ENCODE data around the gene DNLZ. TPM values are rescaled to one million over a fixed set of nuclear protein-coding genes. Genes with fewer than 3 reads are reported as not detected.

The DNLZ gene
- polyA plus RNA-seq, 1 donor: 7.4 TPM

DNA sequence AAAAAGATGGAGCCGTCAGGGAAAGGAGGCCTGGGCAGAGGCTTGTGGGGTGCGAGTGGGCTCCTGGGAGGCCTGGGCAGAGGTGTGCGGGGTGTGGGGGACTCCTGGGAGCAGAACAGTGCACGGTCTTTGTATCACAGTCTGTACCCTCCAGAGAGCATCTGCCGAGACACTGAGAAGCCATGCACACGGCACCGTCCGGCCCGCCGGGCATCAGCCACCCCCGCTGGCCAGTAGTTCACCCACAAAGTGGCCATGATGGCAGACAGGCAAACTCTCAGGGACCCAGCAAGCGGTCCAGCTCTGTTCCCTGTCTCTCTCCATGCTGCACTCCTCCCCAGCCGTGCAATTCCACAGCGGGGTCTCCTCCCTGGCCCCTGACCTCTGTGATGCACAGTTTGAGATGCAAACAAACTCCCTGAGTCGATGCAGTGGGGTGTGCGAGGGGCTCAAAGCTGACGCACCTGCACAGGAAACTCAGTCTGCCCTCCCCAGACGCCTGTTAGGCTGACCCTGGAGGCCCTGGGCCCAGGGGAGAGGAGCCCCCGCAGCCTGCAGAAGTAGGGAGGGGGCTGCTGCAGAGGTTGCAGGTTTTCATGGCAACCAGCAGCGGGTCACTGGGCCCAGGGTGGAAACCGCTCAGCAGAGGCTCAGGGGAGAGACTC lies 45.3 kb downstream of the DNLZ start:
- DNase-seq (ENCODE audit: low read depth): no peak

DNA sequence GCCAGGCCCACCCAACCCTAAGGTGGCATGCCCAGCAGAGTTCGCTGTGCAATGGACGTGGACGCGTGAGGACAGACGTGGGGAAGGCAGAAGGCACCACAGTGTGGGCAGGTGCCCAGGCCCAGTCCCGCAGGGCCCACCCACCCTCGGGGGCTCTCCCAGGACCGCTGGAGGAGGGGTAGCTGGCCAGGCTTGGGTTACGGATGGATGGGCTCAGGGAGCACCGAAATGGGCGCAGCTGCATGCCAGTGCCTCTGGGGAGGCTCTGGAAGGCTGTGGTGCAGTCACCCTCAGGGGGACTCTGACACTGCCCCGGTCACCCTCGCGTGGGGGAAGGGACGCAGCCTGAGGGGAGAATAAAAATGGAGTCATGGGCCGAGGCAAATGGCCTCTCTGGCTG lies 45.8 kb downstream of the DNLZ start:
- DNase-seq (ENCODE audit: low read depth): no peak

DNA sequence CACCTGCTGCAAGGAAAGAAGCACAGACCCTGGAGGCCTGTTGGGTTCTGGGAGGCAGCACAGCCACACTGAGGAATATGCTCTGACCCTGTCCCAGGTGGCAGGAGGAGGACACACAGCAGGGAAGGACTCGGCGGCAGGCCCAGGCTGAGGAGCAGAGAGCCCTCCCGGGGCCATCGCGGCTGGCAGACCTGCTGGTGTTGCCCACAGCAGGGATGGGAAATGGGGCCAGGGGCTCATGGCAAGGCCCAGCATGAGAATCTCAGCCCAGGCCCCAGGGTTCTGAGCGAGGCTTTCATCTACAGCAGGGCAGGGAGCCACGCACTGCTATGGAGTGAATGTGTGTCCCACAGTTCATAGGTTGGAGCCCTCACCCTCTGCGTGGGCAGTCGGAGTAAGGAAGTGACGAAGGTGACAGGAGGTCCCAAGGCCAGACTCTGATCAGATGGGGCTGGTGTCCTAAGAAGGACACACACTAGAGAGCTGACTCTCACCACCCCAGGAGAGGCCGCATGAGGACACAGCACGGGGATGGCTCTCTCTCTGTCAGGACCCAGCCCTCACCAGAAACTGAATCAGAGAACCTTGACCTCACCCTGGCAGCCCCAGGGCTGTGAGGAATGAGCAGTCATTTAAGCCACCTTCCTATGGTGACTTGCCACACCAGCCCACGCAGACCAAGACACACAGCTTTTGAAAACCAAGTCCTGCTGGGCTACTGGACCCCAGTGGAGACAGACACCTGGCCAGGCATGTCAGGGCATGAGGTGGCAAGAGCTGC lies 46.5 kb downstream of the DNLZ start:
- DNase-seq (ENCODE audit: low read depth): no peak

DNA sequence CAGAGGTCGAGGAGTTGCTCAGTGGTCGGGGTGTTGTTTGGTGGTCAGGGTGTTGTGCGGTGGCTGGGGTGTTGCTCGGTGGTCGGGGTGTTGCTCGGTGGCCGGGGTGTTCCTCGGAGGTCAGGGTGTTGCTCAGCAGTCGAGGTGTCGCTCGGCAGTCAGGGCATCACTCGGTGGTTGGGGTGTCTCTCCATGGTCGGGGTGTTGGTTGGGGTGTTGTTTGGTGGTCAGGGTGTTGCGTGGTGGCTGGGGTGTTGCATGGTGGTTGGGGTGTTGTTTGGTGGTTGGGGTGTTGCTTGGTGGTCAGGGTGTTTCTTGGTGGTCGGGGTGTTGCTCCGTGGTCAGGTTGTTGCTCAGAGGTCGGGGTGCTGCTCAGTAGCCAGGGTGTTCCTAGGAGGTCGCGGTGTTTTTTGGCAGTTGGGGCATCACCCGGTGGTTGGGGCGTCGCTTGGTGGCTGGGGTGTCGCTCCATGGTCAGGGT lies 47.2 kb downstream of the DNLZ start:
- DNase-seq (ENCODE audit: low read depth): no peak

DNA sequence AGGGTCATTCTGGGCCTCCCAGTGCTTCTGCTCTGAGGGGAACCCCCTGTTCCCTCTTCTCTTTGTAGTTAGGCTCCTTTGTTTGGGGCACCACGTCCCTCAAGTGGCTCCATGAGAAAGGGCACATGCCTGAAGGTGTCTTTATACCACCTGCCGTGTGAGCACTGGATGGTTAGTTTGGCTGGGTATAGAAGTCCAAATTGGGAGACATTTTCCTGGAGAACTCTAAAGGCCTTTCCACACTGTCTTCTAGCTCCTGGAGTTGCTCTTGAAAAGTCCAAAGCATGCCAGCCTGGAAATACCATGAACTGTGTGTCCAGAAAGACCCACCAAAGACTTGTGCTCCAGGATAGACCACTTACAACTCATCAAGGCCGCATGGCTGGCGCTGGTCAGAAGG lies 48.6 kb downstream of the DNLZ start:
- no peak for DNase-seq (ENCODE audit: low read depth)

DNA sequence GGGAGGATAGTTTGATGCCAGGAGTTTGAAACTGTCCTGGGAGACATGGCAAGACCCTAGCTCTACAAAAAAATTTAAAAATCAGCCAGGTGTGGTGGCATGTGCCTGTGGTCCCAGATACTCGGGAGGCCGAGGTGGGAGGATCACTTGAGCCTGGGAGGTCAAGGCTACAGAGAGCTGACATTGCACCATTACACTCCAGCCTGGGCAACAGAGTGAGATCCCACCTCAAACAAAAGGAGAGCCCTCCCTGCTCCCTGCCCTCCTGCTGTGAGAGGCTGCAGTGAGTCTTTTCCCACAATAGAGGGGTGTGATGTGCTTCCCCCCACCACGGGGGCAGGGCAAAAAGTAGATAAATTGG lies 49.5 kb downstream of the DNLZ start:
- no peak for DNase-seq (ENCODE audit: low read depth)

DNA sequence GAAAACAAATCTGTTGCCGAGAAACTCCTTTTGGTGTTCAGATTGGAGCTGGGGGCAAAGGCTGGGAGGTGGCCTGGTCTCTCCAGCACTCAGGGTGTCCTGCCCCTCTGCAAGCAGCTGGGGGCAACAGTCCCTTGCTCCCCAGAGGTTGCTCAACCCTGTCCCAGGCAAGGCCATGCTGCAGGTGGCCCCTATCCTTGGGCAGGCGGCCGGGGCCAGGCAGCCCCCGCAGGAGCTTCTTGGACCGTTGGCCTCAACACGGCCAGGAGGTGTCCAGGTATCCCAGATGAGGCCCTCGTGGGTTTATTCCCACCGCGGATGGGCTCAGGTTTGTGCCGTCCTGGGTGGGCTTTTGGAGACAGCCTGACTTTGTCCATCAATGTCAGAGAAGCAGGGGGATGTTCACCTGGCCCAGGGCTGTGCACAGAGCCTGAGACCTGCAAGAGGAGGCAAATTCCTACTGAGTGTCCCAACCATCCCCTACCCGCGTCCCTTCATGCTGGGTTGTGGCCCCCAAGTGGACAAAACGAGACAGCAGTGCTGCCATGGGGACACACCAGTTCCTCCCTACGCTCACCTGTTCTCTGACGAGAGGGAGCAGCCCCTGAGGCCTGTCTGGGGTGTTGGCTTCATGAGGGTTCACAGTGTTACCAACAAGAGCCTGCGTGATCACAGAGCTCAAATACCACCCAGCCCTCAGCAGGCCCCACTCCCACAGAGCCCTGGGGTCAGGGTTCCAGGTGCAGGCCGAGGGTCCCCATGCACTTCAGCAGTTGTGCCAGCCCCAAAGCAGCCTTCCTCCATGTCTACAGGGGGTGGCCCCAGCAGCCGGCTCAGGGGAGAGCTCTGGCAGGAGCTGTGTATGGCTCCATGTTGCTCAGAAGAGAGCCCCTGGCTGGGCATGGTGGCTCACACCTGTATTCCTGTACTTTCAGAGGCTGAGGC lies 50.2 kb downstream of the DNLZ start:
- no peak for DNase-seq (ENCODE audit: low read depth)

DNA sequence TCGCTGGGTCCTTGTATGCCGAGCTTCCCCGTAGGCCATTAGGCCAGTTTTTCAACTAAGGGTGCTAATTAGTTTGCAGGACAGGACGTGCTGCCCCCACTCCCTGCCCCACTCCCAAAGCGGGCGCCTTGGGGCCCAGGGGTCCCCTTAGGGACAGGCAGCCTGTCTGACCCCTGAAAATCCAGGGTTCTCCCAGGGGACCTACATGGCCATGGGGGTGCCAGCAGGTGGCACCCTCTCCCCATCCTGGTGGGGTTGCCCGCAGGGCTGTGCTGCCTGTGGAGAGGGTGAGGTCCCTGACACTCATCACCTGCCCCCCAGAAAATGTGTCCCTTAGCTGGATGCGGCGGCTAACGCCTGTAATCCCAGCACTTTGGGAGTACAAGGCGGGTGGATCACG lies 51.1 kb downstream of the DNLZ start:
- no peak for DNase-seq (ENCODE audit: low read depth)

DNA sequence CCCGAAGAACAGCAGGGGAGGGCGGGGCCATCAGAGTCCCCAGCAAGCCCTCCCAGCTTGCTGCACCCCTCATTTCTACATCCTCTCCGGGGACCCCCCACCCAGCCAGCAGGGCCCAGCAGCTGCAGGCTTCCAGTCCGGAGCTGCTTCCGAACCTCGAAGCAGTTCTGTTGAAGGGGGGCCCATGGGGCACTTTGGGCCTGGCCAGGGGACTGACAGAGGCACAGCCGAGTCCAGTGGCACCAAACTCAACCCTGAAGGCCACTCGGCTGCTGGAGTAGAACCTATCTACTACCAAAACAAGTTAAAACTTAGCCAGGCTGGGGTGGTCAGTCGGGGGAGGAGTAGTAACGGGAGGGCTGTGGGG lies 51.6 kb downstream of the DNLZ start:
- DNase-seq (ENCODE audit: low read depth): no peak

DNA sequence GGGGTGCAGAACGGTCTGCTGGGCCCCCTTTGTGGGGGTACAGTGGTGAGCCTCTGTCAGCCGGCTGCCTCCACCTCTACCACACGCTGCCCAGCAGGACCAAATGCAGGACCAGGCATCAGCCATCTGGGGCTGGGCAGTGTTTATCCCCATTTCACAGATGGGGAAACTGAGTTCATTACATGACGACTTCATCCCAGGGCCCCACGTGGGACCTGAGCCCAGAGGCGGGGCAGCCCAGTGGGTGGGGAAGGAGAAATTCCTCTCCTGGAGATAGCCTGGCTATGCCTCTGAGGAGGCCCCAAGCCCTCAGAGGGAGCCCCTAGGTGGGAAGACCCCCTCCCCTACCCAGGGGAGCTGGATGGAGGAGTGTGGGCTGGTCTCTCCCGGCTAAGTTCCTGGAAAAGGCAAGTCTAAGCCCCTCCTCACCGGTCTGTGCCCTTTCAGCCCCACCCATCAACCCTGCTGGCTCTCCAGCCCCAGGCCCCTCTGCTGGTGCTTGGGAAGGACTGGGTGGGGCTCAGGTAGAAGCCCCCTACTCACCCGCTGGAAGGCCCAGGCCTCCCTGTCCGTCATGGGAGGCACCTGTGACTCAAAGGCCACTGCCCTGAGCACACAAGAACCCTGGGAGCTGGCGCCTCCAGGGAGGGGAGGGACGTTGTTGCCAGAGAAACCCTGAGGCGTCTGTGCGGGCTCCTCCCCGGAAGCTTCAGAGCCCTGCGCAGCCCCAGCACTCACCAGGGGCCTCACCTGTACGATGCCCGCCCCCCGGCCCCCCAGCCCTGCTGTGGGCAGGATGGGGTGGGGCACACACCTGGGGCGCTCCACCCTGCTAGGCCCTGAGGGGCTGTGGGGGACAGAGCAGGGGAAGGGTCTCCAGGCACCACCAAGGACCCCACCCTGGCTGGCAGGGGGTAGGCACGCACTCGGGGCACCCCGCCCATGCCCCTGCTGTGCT lies 52.2 kb downstream of the DNLZ start:
- DNase-seq (ENCODE audit: low read depth): no peak

DNA sequence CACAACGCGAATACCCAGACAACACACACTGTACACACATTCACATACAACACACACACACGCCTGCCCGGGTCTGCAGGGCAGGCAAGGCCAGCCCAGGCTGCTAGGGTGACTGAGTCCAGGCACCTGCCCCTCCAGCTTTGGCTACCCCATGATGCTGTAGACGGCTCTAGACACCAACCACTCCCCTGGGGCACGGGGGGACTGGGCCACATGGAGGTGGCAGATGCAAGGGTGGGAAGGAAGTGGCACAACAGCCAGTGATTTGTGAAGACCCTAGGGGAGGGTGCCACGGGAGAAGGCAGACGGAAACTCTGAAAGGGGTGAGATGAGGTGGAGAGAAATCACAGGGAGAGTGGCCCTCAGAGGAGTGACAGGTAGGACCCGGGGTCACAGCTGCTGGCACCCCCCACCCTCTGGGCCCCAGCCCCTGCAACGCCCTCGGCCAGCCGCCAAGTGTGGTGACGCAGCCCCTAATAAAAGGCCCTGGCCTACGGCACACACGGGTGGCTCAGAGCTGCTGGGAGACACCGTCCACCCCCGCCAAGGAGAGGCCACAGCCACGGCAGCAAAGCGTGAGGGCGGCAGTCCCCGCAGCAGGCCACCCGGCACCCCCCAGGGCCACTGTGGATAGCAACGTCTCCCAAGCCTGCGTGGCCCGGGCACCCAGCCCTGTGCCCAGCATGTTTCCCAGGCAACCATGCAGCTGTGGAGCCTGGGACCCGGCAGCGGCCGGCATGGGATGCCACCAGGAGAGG lies 53.1 kb downstream of the DNLZ start:
- no peak for DNase-seq (ENCODE audit: low read depth)

DNA sequence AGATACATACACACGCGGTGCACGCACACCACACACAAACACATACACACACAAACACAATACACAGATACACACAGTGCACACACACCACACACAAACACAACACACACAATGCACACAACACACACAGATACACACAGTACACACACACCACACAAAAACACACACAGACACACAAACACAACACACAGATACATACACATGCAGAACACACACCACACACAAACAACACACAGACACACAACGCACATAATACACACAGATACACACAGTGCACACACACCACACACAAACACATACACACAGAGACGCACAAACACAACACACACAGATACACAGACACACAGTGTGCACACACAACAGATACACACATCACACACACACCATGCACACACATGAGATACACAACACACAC lies 53.7 kb downstream of the DNLZ start:
- DNase-seq (ENCODE audit: low read depth): no peak

Other genes starting within 250 kb of the DNLZ start
- 21.1 TPM for gene TMEM250, start 244.9 kb downstream of the DNLZ start, polyA plus RNA-seq (ENCODE audit: insufficient read length)
- gene LHX3, start 158.6 kb downstream of the DNLZ start, polyA plus RNA-seq (ENCODE audit: insufficient read length): not detected
- 6.6 TPM for gene QSOX2, start 117.9 kb downstream of the DNLZ start, polyA plus RNA-seq (ENCODE audit: insufficient read length)
- gene CCDC187, start 59.6 kb downstream of the DNLZ start, polyA plus RNA-seq (ENCODE audit: insufficient read length): 0.06 TPM
- 26.0 TPM for gene GPSM1, start 36.2 kb downstream of the DNLZ start, polyA plus RNA-seq (ENCODE audit: insufficient read length)
- gene CARD9, start 9.9 kb upstream of the DNLZ start, polyA plus RNA-seq (ENCODE audit: insufficient read length): 0.82 TPM
- 5.4 TPM for gene SNAPC4, start 36.4 kb upstream of the DNLZ start, polyA plus RNA-seq (ENCODE audit: insufficient read length)
- gene ENTR1, start 46.9 kb upstream of the DNLZ start, polyA plus RNA-seq (ENCODE audit: insufficient read length): 29.3 TPM
- 35.3 TPM for gene PMPCA, start 46.9 kb upstream of the DNLZ start, polyA plus RNA-seq (ENCODE audit: insufficient read length)
- gene INPP5E, start 76.1 kb upstream of the DNLZ start, polyA plus RNA-seq (ENCODE audit: insufficient read length): 10.9 TPM
- gene SEC16A, start 119.3 kb upstream of the DNLZ start, polyA plus RNA-seq (ENCODE audit: insufficient read length): 30.9 TPM
- gene NOTCH1, start 182.3 kb upstream of the DNLZ start, polyA plus RNA-seq (ENCODE audit: insufficient read length): 24.8 TPM